Sigmoid colon (tissue), 7 donors: ENCODE data around the gene SPINK8. TPM values are rescaled to one million over a fixed set of nuclear protein-coding genes. Genes with fewer than 3 reads are reported as not detected.

ENCODE experiments used
- DNase-seq: peaks from one replicate; pipeline ENCODE4 v3.0.0-alpha.2; 2019
- H3K27ac ChIP-seq, 4 donors: fragments of 200-600 bp; sonication (generic); one replicate each; pipeline ENCODE4 v1.5.1; 2016 to 2019; ENCODE audit warnings: mild to moderate bottlenecking in 1 of 4
- H3K27me3 ChIP-seq, 3 donors: fragments of 200-600 bp; sonication (generic); one replicate each; pipeline ENCODE4 v1.5.1; 2019; ENCODE audit warnings: mild to moderate bottlenecking in 1 of 3
- H3K36me3 ChIP-seq, 4 donors: fragments of 200-600 bp; sonication (generic); one replicate each; pipeline ENCODE4 v1.5.1; 2016 to 2019
- H3K4me1 ChIP-seq, 4 donors: fragments of 200-600 bp; sonication (generic); one replicate each; pipeline ENCODE4 v1.5.1; 2017 to 2019
- H3K4me3 ChIP-seq, 4 donors: fragments of 200-600 bp; sonication (generic); one replicate each; pipeline ENCODE4 v1.5.1; 2017 to 2019; ENCODE audit warnings: mild to moderate bottlenecking in 2 of 4, moderate library complexity in 1 of 4
- H3K9me3 ChIP-seq, 4 donors: fragments of 200-600 bp in 3 of 4; sonication (generic) in 3 of 4; one replicate each; pipeline versions ENCODE4 v1.5.1 to v1.6.1; 2013 to 2019
- CTCF ChIP-seq, 4 experiments: fragments of 450-650 bp in 3 of 4; fragments of 200-600 bp in 1 of 4; IDR thresholded peaks; one replicate each; pipeline ENCODE4 v1.5.1; 2016 to 2019; ENCODE audit warnings: antibody characterized with exemption in 4 of 4, mild to moderate bottlenecking in 3 of 4, moderate library complexity in 2 of 4
- EP300 ChIP-seq, 4 donors: sonication (generic); formaldehyde crosslinking; IDR thresholded peaks; one replicate each; pipeline ENCODE4 v1.6.1; 2017; ENCODE audit warnings: antibody characterized with exemption in 4 of 4
- POLR2A ChIP-seq, 2 donors: fragments of 450-650 bp; IDR thresholded peaks; one replicate each; pipeline ENCODE4 v1.6.1; 2016; ENCODE audit warnings: antibody characterized with exemption in 2 of 2, mild to moderate bottlenecking in 2 of 2, moderate library complexity in 2 of 2
- POLR2AphosphoS5 ChIP-seq, 4 donors: sonication (generic); formaldehyde crosslinking; IDR thresholded peaks; one replicate each; pipeline ENCODE4 v1.6.1; 2017; ENCODE audit warnings: antibody characterized with exemption in 4 of 4
- WGBS, 2 donors: extraction: QIAGEN DNeasy Blood & Tissue Kit; methylation state at CpG; one replicate each; pipeline ENCODE4 v1.1.7; 2013; 5-methylcytosine and 5-hydroxymethylcytosine counted together
- intact Hi-C: fragments of 100-400 bp; cut with DNase I; formaldehyde crosslinking; loops from one replicate; pipeline ENCODE4 v1.15.1; 2023
- polyA plus RNA-seq, 3 donors: library from polyadenylated mRNA; stranded (reverse); fragments of 200-250 nt; gene quantifications; one replicate each; pipeline ENCODE4 v1.2.3, GENCODE V29; 2013
- total RNA-seq, 4 donors: library from RNA; depleted of rRNA; stranded (reverse); fragments of >200 nt; gene quantifications; one replicate each; pipeline ENCODE4 v1.1.0, GENCODE V29; 2016
- donor health status: healthy with polysubstance abuse.
- donor health status: Bipolar disorder and iron deficiency.
- donor health status: healthy.

Gene SPINK8
- total and polyA plus RNA-seq, 7 donors, result not detected

- intact Hi-C loops, result no loop called here
- no peak for DNase-seq
- H3K27ac ChIP-seq, result no peak overlapping the region
- H3K27me3 ChIP-seq, result no peaks in the 10 kb centered on the region
- H3K36me3 ChIP-seq, result no peaks in the 10 kb centered on the region
- H3K4me3 ChIP-seq, result no peak overlapping the region
- no peaks in the 10 kb centered on the region for H3K9me3 ChIP-seq
- WGBS, 2 donors, result 65 to 75% methylated on average over 2 of the region's 2 CpGs
- H3K4me1 ChIP-seq, result peaks cover 0 to 9% (median 0%) of the 10 kb centered on the region in 4 donors
- no peak for TF ChIP-seq EP300 (IDR thresholded peaks at IDR 0.05)
- TF ChIP-seq CTCF (IDR thresholded peaks at IDR 0.05), result no peak
- TF ChIP-seq POLR2A (IDR thresholded peaks at IDR 0.05), result no peak
- no peak for TF ChIP-seq POLR2AphosphoS5 (IDR thresholded peaks at IDR 0.05)
Observed at GRCh38 chr3:48306290-48306689, 27.2 kb downstream of the SPINK8 start.

GRCh38 chr3:48305396-48305795 is 28.1 kb downstream of the SPINK8 start:
- intact Hi-C loops, result no loop called here
- no peak for DNase-seq
- H3K4me1 ChIP-seq, result peaks cover 0 to 11% (median 4%) of the 10 kb centered on the region in 4 donors

GRCh38 chr3:48303021-48303420 is 30.4 kb downstream of the SPINK8 start:
- H3K9me3 ChIP-seq, result no peaks in the 10 kb centered on the region
- TF ChIP-seq POLR2A (IDR thresholded peaks at IDR 0.05), result no peak
- no peak for TF ChIP-seq POLR2AphosphoS5 (IDR thresholded peaks at IDR 0.05)
- no peak for TF ChIP-seq EP300 (IDR thresholded peaks at IDR 0.05)
- TF ChIP-seq CTCF (IDR thresholded peaks at IDR 0.05), result no peak
- H3K4me1 ChIP-seq, result peaks cover 0 to 27% (median 15%) of the 10 kb centered on the region in 4 donors
- 95 to 98% methylated on average over 2 of the region's 2 CpGs for WGBS, 2 donors
- H3K27me3 ChIP-seq, result no peaks in the 10 kb centered on the region
- H3K27ac ChIP-seq, result peak overlapping the region in 1 of 4 donors; percentile 2
- intact Hi-C loops, result no loop called here
- no peak for DNase-seq
- H3K36me3 ChIP-seq, result peaks cover 0 to 4% (median 2%) of the 10 kb centered on the region in 4 donors
- no peak overlapping the region for H3K4me3 ChIP-seq

More at GRCh38 chr3:48305396-48305795, 28.1 kb downstream of the SPINK8 start:
- Histone ChIP-seq H3K27ac (no peak overlapping the region), H3K9me3 (no peaks in the 10 kb centered on the region), H3K4me3 (no peak overlapping the region), H3K27me3 (no peaks in the 10 kb centered on the region), H3K36me3 (no peaks in the 10 kb centered on the region)
- TF ChIP-seq EP300 (IDR thresholded peaks at IDR 0.05), result no peak
- no peak for TF ChIP-seq POLR2A (IDR thresholded peaks at IDR 0.05)
- TF ChIP-seq POLR2AphosphoS5 (IDR thresholded peaks at IDR 0.05), result no peak
- TF ChIP-seq CTCF (IDR thresholded peaks at IDR 0.05), result no peak
- 86 to 94% methylated on average over 2 of the region's 2 CpGs for WGBS, 2 donors

GRCh38 chr3:48301800-48302166 is 31.7 kb downstream of the SPINK8 start:
- no peak for TF ChIP-seq POLR2A (IDR thresholded peaks at IDR 0.05)
- TF ChIP-seq EP300 (IDR thresholded peaks at IDR 0.05), result no peak
- no peak for TF ChIP-seq CTCF (IDR thresholded peaks at IDR 0.05)
- TF ChIP-seq POLR2AphosphoS5 (IDR thresholded peaks at IDR 0.05), result no peak
- H3K4me3 ChIP-seq, result peak overlapping the region; percentile 71 to 94 (median 80)
- peaks cover 7 to 16% (median 9%) of the 10 kb centered on the region in 4 donors for H3K36me3 ChIP-seq
- 2 to 4% methylated on average over 10 of the region's 10 CpGs for WGBS, 2 donors
- H3K27me3 ChIP-seq, result no peaks in the 10 kb centered on the region
- H3K27ac ChIP-seq, result peak overlapping the region; percentile 94 to 98 (median 97)
- peak; percentile 68 for DNase-seq
- intact Hi-C loops, result loop anchor here (2.0 kb wide), 1 partner anchor 139 kb away; the partner anchor contains the start of genes CCDC51 and TMA7
- peaks cover 0 to 27% (median 15%) of the 10 kb centered on the region in 4 donors for H3K4me1 ChIP-seq
- no peaks in the 10 kb centered on the region for H3K9me3 ChIP-seq
